Measurements from ENCODE around the gene RASSF5. TPM values are rescaled to one million over a fixed set of nuclear protein-coding genes. Genes with fewer than 3 reads are reported as not detected.

RASSF5 gene
- total RNA-seq, 1 donor from 2014 or later, result 28.5 TPM

GRCh38 chr1:206634365-206635079 is 127.2 kb downstream of the RASSF5 start:
- TF ChIP-seq POLR2A (IDR thresholded peaks at IDR 0.05) (no peak), POLR2AphosphoS5 (IDR thresholded peaks at IDR 0.05; ENCODE audit: insufficient read depth in 1 of 2, low read depth in 1 of 2) (peak in 1 of 2 donors; percentile 69), CTCF (IDR thresholded peaks at IDR 0.05) (peak; percentile 72 to 88 (median 74))
- intact Hi-C loops (cut with DNase I), result loop anchor here (10.0 kb wide), 1 partner anchor 280 kb away; no protein-coding TSS in a partner anchor
- Histone ChIP-seq H3K4me1 (peaks cover 32% of the 10 kb centered on the region), H3K27me3 (no peaks in the 10 kb centered on the region), H3K9me3 (no peaks in the 10 kb centered on the region), H3K4me3 (peak overlapping the region; percentile 79 to 91), H3K27ac (peak overlapping the region; percentile 90), H3K36me3 (no peaks in the 10 kb centered on the region)
- peak in 1 of 2 donors; percentile 91 for DNase-seq (ENCODE audit: extremely low spot score in 2 of 2)

- no peaks in the 10 kb centered on the region for H3K27me3 ChIP-seq
- H3K36me3 ChIP-seq, result no peaks in the 10 kb centered on the region
- intact Hi-C loops (cut with DNase I), result loop anchor here (10.0 kb wide), 1 partner anchor 279 kb away; no protein-coding TSS in a partner anchor
- no peaks in the 10 kb centered on the region for H3K9me3 ChIP-seq
- peaks cover 32% of the 10 kb centered on the region for H3K4me1 ChIP-seq
- peak in 1 of 2 donors; percentile 96 for DNase-seq (ENCODE audit: extremely low spot score in 2 of 2)
- H3K27ac ChIP-seq, result peak within 1 kb of the TSS; percentile 90
- H3K4me3 ChIP-seq, result peak within 1 kb of the TSS; percentile 79 to 91
- TF ChIP-seq POLR2A (IDR thresholded peaks at IDR 0.05) (peak in 1 of 2 donors; percentile 11), POLR2AphosphoS5 (IDR thresholded peaks at IDR 0.05; ENCODE audit: insufficient read depth in 1 of 2, low read depth in 1 of 2) (peak; percentile 87 to 100), CTCF (IDR thresholded peaks at IDR 0.05) (peak in 1 of 3 experiments; percentile 32)
Measured at GRCh38 chr1:206635080-206635977, 128.0 kb downstream of the RASSF5 start, which contains the start of gene DYRK3. TSS of gene DYRK3 (plus strand) at chr1:206635536. CDS start at chr1:206635704, 168 bp downstream.

- DNase-seq (ENCODE audit: extremely low spot score in 2 of 2), result no peak
- Histone ChIP-seq H3K27me3 (no peaks in the 10 kb centered on the region), H3K36me3 (no peaks in the 10 kb centered on the region), H3K9me3 (no peaks in the 10 kb centered on the region), H3K4me1 (peaks cover 32% of the 10 kb centered on the region), H3K27ac (peak overlapping the region; percentile 90), H3K4me3 (peak overlapping the region; percentile 79 to 91)
- intact Hi-C loops (cut with DNase I), result loop anchor here (10.0 kb wide), 1 partner anchor 279 kb away; no protein-coding TSS in a partner anchor
- no peak for TF ChIP-seq POLR2AphosphoS5 (IDR thresholded peaks at IDR 0.05; ENCODE audit: insufficient read depth in 1 of 2, low read depth in 1 of 2)
- no peak for TF ChIP-seq CTCF (IDR thresholded peaks at IDR 0.05)
- no peak for TF ChIP-seq POLR2A (IDR thresholded peaks at IDR 0.05)
Measured at GRCh38 chr1:206635978-206636345, 128.6 kb downstream of the RASSF5 start.

GRCh38 chr1:206636671-206637070 is 129.3 kb downstream of the RASSF5 start:
- intact Hi-C loops (cut with DNase I), result loop anchor here (10.0 kb wide), 1 partner anchor 278 kb away; no protein-coding TSS in a partner anchor
- Histone ChIP-seq H3K9me3 (no peaks in the 10 kb centered on the region), H3K4me3 (peak overlapping the region in 1 of 2 donors; percentile 79), H3K4me1 (peaks cover 32% of the 10 kb centered on the region), H3K27ac (peak overlapping the region; percentile 9), H3K36me3 (no peaks in the 10 kb centered on the region), H3K27me3 (no peaks in the 10 kb centered on the region)
- no peak for TF ChIP-seq CTCF (IDR thresholded peaks at IDR 0.05)
- TF ChIP-seq POLR2A (IDR thresholded peaks at IDR 0.05), result no peak
- TF ChIP-seq POLR2AphosphoS5 (IDR thresholded peaks at IDR 0.05; ENCODE audit: insufficient read depth in 1 of 2, low read depth in 1 of 2), result no peak
- DNase-seq (ENCODE audit: extremely low spot score in 2 of 2), result no peak
